K562 (cell line): Measurements from ENCODE around the gene SOWAHB. TPM values are rescaled to one million over a fixed set of nuclear protein-coding genes. Genes with fewer than 3 reads are reported as not detected.

ENCODE experiments used
- ATAC-seq: fragments of 200-7000 bp; cut with Tn5 transposase; 3 replicates; pipeline ENCODE4 v1.9.1; 2020; ENCODE audit warnings: moderate library complexity
- BruUV-seq: library from RNA; stranded (reverse); fragments of 400-500 nt; replicated peaks from 2 replicates; lab custom pipeline; 2021; lab: Mats Ljungman, UMichigan
- CTCF ChIA-PET: fragments of 300-600 bp; formaldehyde crosslinking; extraction: SDS; loops from one replicate; lab custom pipeline; 2021; ENCODE audit warnings: low intra/inter-chr PET ratio; lab: Yijun Ruan, JAX
- POLR2A ChIA-PET: fragments of 300-600, 350-650 bp; sonication (Branson Sonifier 250); formaldehyde crosslinking; extraction: SDS; loops from one replicate; lab custom pipeline; 2021; ENCODE audit warnings: antibody characterized with exemption, inconsistent platforms; lab: Yijun Ruan, JAX
- DNase-seq, 4 experiments: peaks; one replicate each; pipeline versions ENCODE4 v3.0.0 to v3.0.0-alpha.2; 2011 to 2018; ENCODE audit warnings: low spot score in 3 of 4, mixed read lengths in 3 of 4; ENCODE audit errors: extremely low read depth in 1 of 4
- FAIRE-seq: peaks from 2 replicates; lab custom pipeline; 2011; peaks lifted over from hg19 to GRCh38; lab: Jason Lieb, UNC
- H2AFZ ChIP-seq: 2 replicates; pipeline ENCODE4 v1.6.0; 2011; ENCODE audit warnings: low read depth, low read length, control low read depth, inconsistent platforms
- H3K27ac ChIP-seq: fragments of 200-600 bp; 3 replicates; pipeline ENCODE4 v1.8.0; 2011; ENCODE audit warnings: low read depth, mild to moderate bottlenecking, control low read depth, inconsistent platforms, low read length, moderate library complexity, mixed read lengths; ENCODE audit errors: extremely low read depth
- H3K27me3 ChIP-seq, 2 experiments: fragments of 300-600 bp in 1 of 2; 2 replicates in 1 of 2; 3 replicates in 1 of 2; pipeline versions ENCODE4 v1.6.0 to v1.8.0; 2011; ENCODE audit warnings: inconsistent platforms in 2 of 2, low read length in 2 of 2, mild to moderate bottlenecking in 1 of 2, mixed read lengths in 1 of 2, moderate library complexity in 1 of 2; ENCODE audit not compliant: control insufficient read depth in 2 of 2, insufficient read depth in 2 of 2
- H3K36me3 ChIP-seq: fragments of 300-600 bp; 3 replicates; pipeline ENCODE4 v1.8.0; 2011; ENCODE audit warnings: mild to moderate bottlenecking, low read length, inconsistent platforms; ENCODE audit not compliant: control insufficient read depth, insufficient read depth
- H3K4me1 ChIP-seq, 2 experiments: fragments of 200-600 bp in 1 of 2; replicated peaks in 1 of 2; 2 replicates in 1 of 2; 3 replicates in 1 of 2; pipeline versions ENCODE4 v1.5.1 to v1.8.0; 2011; ENCODE audit warnings: inconsistent platforms in 2 of 2, low read length in 2 of 2, mild to moderate bottlenecking in 1 of 2, mixed read lengths in 1 of 2, moderate library complexity in 1 of 2; ENCODE audit not compliant: control insufficient read depth in 2 of 2, insufficient read depth in 2 of 2
- H3K4me2 ChIP-seq: 2 replicates; pipeline ENCODE4 v1.6.1; 2011; ENCODE audit warnings: low read length, control low read depth, inconsistent platforms, mixed read lengths; ENCODE audit not compliant: insufficient read depth
- H3K4me3 ChIP-seq: fragments of 200-600 bp; sonication (generic), shearing (Covaris generic); 2 replicates; pipeline ENCODE4 v1.5.1; 2016; ENCODE audit warnings: control low read depth, inconsistent platforms
- H3K79me2 ChIP-seq: fragments of 200-600 bp; 3 replicates; pipeline ENCODE4 v1.8.0; 2011; ENCODE audit warnings: low read length, inconsistent platforms; ENCODE audit not compliant: control insufficient read depth, insufficient read depth
- H3K9ac ChIP-seq, 2 experiments: 2 replicates each; pipeline versions ENCODE4 v1.6.0 to v1.6.1; 2011; ENCODE audit warnings: low read depth in 2 of 2, low read length in 2 of 2, control low read depth in 1 of 2, inconsistent platforms in 1 of 2, mild to moderate bottlenecking in 1 of 2, mixed read lengths in 1 of 2; ENCODE audit not compliant: insufficient read depth in 1 of 2
- H3K9me1 ChIP-seq: one replicate; pipeline ENCODE4 v1.6.0; 2011; ENCODE audit warnings: inconsistent platforms, mild to moderate bottlenecking, low read length, moderate library complexity; ENCODE audit not compliant: control insufficient read depth, insufficient read depth
- H3K9me3 ChIP-seq: replicated peaks from 2 replicates; pipeline ENCODE4 v1.5.1; 2011; ENCODE audit warnings: low read depth, low read length, inconsistent platforms; ENCODE audit not compliant: control insufficient read depth, insufficient read depth
- H4K20me1 ChIP-seq: replicated peaks from 2 replicates; pipeline ENCODE4 v1.6.1; 2011; ENCODE audit warnings: low read length, inconsistent platforms, mixed read lengths; ENCODE audit not compliant: control insufficient read depth, insufficient read depth
- CBX8 ChIP-seq: fragments of 200-600 bp; sonication (generic); IDR thresholded peaks from 2 replicates; pipeline ENCODE4 v1.6.1; 2012; ENCODE audit warnings: borderline replicate concordance, mixed run types, low read depth, mild to moderate bottlenecking, moderate library complexity, mixed read lengths, low read length, control low read depth, inconsistent platforms; ENCODE audit not compliant: poor library complexity, severe bottlenecking; ENCODE audit errors: extremely low read depth
- CREB1 ChIP-seq, 2 experiments: sonication (generic) in 1 of 2; formaldehyde crosslinking in 1 of 2; IDR thresholded peaks; 2 replicates each; pipeline versions ENCODE4 v1.6.1 to v1.8.0; 2012 to 2022; ENCODE audit warnings: inconsistent platforms in 1 of 2, mild to moderate bottlenecking in 1 of 2, missing genetic modification reagents in 1 of 2, moderate library complexity in 1 of 2
- DACH1 ChIP-seq: fragments of 450-650 bp; IDR thresholded peaks from 2 replicates; pipeline ENCODE4 v1.6.1; 2018; ENCODE audit not compliant: partially characterized antibody
- EHMT2 ChIP-seq: fragments of 450-650 bp; IDR thresholded peaks from 2 replicates; pipeline ENCODE4 v1.6.1; 2018; ENCODE audit warnings: antibody characterized with exemption
- NCOA1 ChIP-seq: fragments of 450-650 bp; IDR thresholded peaks from 2 replicates; pipeline ENCODE4 v1.6.1; 2016; ENCODE audit warnings: low read depth
- POLR2AphosphoS5 ChIP-seq: IDR thresholded peaks from 2 replicates; pipeline ENCODE4 v1.6.1; 2011; ENCODE audit warnings: mild to moderate bottlenecking, low read depth, low read length, moderate library complexity; ENCODE audit not compliant: control insufficient read depth, insufficient read depth
- PTRF ChIP-seq: fragments of 450-650 bp; IDR thresholded peaks from 2 replicates; pipeline ENCODE4 v1.6.1; 2016; ENCODE audit warnings: mild to moderate bottlenecking, missing genetic modification characterization, missing compliant biosample characterization
- RB1 ChIP-seq: fragments of 450-650 bp; IDR thresholded peaks from 2 replicates; pipeline ENCODE4 v1.6.1; 2017; ENCODE audit warnings: low read depth, mild to moderate bottlenecking
- RBM22 ChIP-seq: fragments of 200-400 bp; formaldehyde crosslinking; IDR thresholded peaks from 2 replicates; pipeline ENCODE4 v1.6.1; 2018; ENCODE audit warnings: low read length, low read depth; ENCODE audit not compliant: poor library complexity, severe bottlenecking
- TAL1 ChIP-seq: fragments of 450-650 bp; IDR thresholded peaks from 2 replicates; pipeline ENCODE4 v1.6.1; 2016; ENCODE audit warnings: mild to moderate bottlenecking
- TSC22D4 ChIP-seq: fragments of 450-650 bp; IDR thresholded peaks from 2 replicates; pipeline ENCODE4 v1.6.1; 2016; ENCODE audit warnings: missing genetic modification characterization, missing biosample characterization, control low read depth
- ZNF280A ChIP-seq: fragments of 450-650 bp; IDR thresholded peaks from 2 replicates; pipeline ENCODE4 v1.6.1; 2018; ENCODE audit warnings: mild to moderate bottlenecking, low read depth; ENCODE audit not compliant: partially characterized antibody
- ZNF57 ChIP-seq: fragments of 450-650 bp; formaldehyde crosslinking; IDR thresholded peaks from 2 replicates; pipeline ENCODE4 v1.4.0; 2020; ENCODE audit warnings: mild to moderate bottlenecking, moderate library complexity
- ZNF707 ChIP-seq: fragments of 250-450 bp; sonication (Bioruptor Pico); conservative IDR thresholded peaks from 2 replicates; pipeline ENCODE4 v1.8.0; 2022; ENCODE audit warnings: inconsistent platforms, mild to moderate bottlenecking, moderate library complexity
- WGBS: fragments of 100-300 bp; shearing (Covaris generic); methylation state at CpG from one replicate; pipeline ENCODE4 v1.1.6; 2016; ENCODE audit warnings: low coverage, mixed read lengths; ENCODE audit not compliant: insufficient coverage; ENCODE audit errors: missing lambda C conversion rate; 5-methylcytosine and 5-hydroxymethylcytosine counted together
- in situ Hi-C: fragments of 300-500 bp; cut with MboI; formaldehyde crosslinking; loops from 4 replicates; pipeline ENCODE4 v1.15.0; 2018; ENCODE audit warnings: inconsistent platforms, mixed read lengths
- intact Hi-C: fragments of 100-400 bp; cut with micrococcal nuclease; formaldehyde crosslinking; loops from 2 replicates; pipeline ENCODE4 v1.14.2; 2022
- polyA plus RNA-seq, 8 experiments: library from polyadenylated mRNA; depleted of rRNA in 4 of 8; stranded (reverse) in 5 of 8; unstranded in 3 of 8; fragments of >200 nt; fragmentation: Nextera tagmentation in 2 of 8; fragmentation: Illumina TruSeq in 1 of 8; extraction: Ambion mirVana in 2 of 8; extraction: Trizol in 1 of 8; gene quantifications; 2 replicates each; pipeline versions ENCODE4 v1.2.1 to v1.2.3, GENCODE V29; 2011 to 2014; ENCODE audit warnings: inconsistent platforms in 1 of 8, missing spikeins in 1 of 8
- total RNA-seq, 7 experiments: library from RNA; depleted of rRNA in 6 of 7; stranded (reverse); fragments of >200 nt in 6 of 7; fragmentation: Illumina TruSeq in 2 of 7; extraction: Trizol in 2 of 7; gene quantifications; 2 replicates each; pipeline versions ENCODE4 v1.2.1 to v1.2.3, GENCODE V29; 2011 to 2021; ENCODE audit warnings: low replicate concordance in 1 of 7

Gene SOWAHB
- total and polyA plus RNA-seq, 9 of the 15 experiments (the other 6 are each of a cell fraction or from before 2014, with no cell fraction given), result not detected

- no peaks in the 10 kb centered on the region for H3K9me3 ChIP-seq
- 2% methylated on average over 4 of the region's 4 CpGs for WGBS
- intact Hi-C loops (no loop called here), in situ Hi-C loops (no loop called here)
- ChIA-PET CTCF (no interaction called here), POLR2A (no interaction called here)
- H3K9ac ChIP-seq, result no peak overlapping the region
- H3K4me1 ChIP-seq, result peaks cover 0 to 17% of the 10 kb centered on the region in 2 experiments; a peak in 2 of 5 replicates
- H3K36me3 ChIP-seq, result no peaks in the 10 kb centered on the region
- H4K20me1 ChIP-seq, result no peaks in the 10 kb centered on the region
- no peak for ATAC-seq
- H3K4me2 ChIP-seq, result no peak overlapping the region
- FAIRE-seq, result no peak
- no peak overlapping the region for H3K4me3 ChIP-seq
- no peaks in the 10 kb centered on the region for H3K79me2 ChIP-seq
- no peak overlapping the region for H2AFZ ChIP-seq
- peaks cover 50 to 52% of the 10 kb centered on the region in 2 experiments for H3K27me3 ChIP-seq
- TF ChIP-seq RBM22 (no peak), TSC22D4 (no peak)
- DNase-seq, result no peak
- no peak overlapping the region for H3K27ac ChIP-seq
- no peaks in the 10 kb centered on the region for H3K9me1 ChIP-seq
- BruUV-seq, result no TSS peak
Observed at GRCh38 chr4:76898949-76899645, 1.2 kb upstream of the SOWAHB start.

- no TSS peak for BruUV-seq
- 5% methylated on average over 9 of the region's 14 CpGs for WGBS
- intact Hi-C loops, result no loop called here
- TF ChIP-seq PTRF (tag) (no peak), NCOA1 (no peak), ZNF57 (no peak), POLR2AphosphoS5 (no peak), CBX8 (no peak), ZNF280A (no peak), RB1 (no peak), EHMT2 (no peak), ZNF707 (CRISPR knock-in tag) (no peak), TAL1 (no peak), CREB1 (IDR thresholded peaks at IDR 0.05) (no peak), CREB1 (CRISPR knock-in tag; IDR thresholded peaks at IDR 0.05) (no peak), DACH1 (no peak)
Observed at GRCh38 chr4:76898385-76898692, 395 bp upstream of the SOWAHB start.

More at GRCh38 chr4:76898385-76898692, 395 bp upstream of the SOWAHB start:
- DNase-seq, result no peak
- no peak for ATAC-seq
- no peaks in the 10 kb centered on the region for H4K20me1 ChIP-seq
- in situ Hi-C loops, result no loop called here
- H3K9ac ChIP-seq, result no peak overlapping the region
- POLR2A ChIA-PET, result no interaction called here
- H3K27me3 ChIP-seq, result peaks cover 50 to 52% of the 10 kb centered on the region in 2 experiments
- FAIRE-seq, result no peak
- CTCF ChIA-PET, result no interaction called here
- H3K9me1 ChIP-seq, result no peaks in the 10 kb centered on the region
- H3K36me3 ChIP-seq, result no peaks in the 10 kb centered on the region
- H3K4me1 ChIP-seq, result peaks cover 0 to 17% of the 10 kb centered on the region in 2 experiments; a peak in 2 of 5 replicates
- H3K4me2 ChIP-seq, result no peak overlapping the region
- no peak overlapping the region for H2AFZ ChIP-seq
- H3K79me2 ChIP-seq, result no peaks in the 10 kb centered on the region
- H3K9me3 ChIP-seq, result no peaks in the 10 kb centered on the region
- no peak overlapping the region for H3K4me3 ChIP-seq
- no peak overlapping the region for H3K27ac ChIP-seq
